ENCODE data around the gene ATP1A1.

- no peak for TF ChIP-seq CTCF (IDR thresholded peaks at IDR 0.05; ENCODE audit: low read length)
- no peak for TF ChIP-seq EZH2phosphoT487 (IDR thresholded peaks at IDR 0.05; ENCODE audit: low read length)
Observed at GRCh38 chr1:116451702-116452101, 78.7 kb downstream of the ATP1A1 start.

Measured in MM.1S (cell line).